ENCODE data around the gene CTDNEP1.

CTDNEP1 gene

GRCh38 chr17:7289256-7290032 is 37.9 kb upstream of the CTDNEP1 start:
- Histone ChIP-seq H3K4me3 (ENCODE audit: low read depth, low read length) (no peak overlapping the region), H3K27me3 (ENCODE audit: control insufficient read depth, insufficient read depth, low read length) (no peaks in the 10 kb centered on the region), H3K9me3 (ENCODE audit: control insufficient read depth, insufficient read depth, low read length) (no peaks in the 10 kb centered on the region), H3K9ac (ENCODE audit: low read depth, low read length) (no peak overlapping the region), H3K36me3 (ENCODE audit: control insufficient read depth, insufficient read depth, low read length) (peaks cover 24% of the 10 kb centered on the region), H3K4me1 (ENCODE audit: control insufficient read depth, insufficient read depth, low read length) (peaks cover 4% of the 10 kb centered on the region)

GRCh38 chr17:7285679-7286078 is 34.1 kb upstream of the CTDNEP1 start:
- Histone ChIP-seq H3K27me3 (ENCODE audit: control insufficient read depth, insufficient read depth, low read length) (peaks cover 5% of the 10 kb centered on the region), H3K9me3 (ENCODE audit: control insufficient read depth, insufficient read depth, low read length) (no peaks in the 10 kb centered on the region), H3K4me1 (ENCODE audit: control insufficient read depth, insufficient read depth, low read length) (no peaks in the 10 kb centered on the region), H3K36me3 (ENCODE audit: control insufficient read depth, insufficient read depth, low read length) (peaks cover 36% of the 10 kb centered on the region), H3K9ac (ENCODE audit: low read depth, low read length) (no peak overlapping the region), H3K4me3 (ENCODE audit: low read depth, low read length) (no peak overlapping the region)

- H3K27me3 ChIP-seq (ENCODE audit: control insufficient read depth, insufficient read depth, low read length), result peaks cover 5% of the 10 kb centered on the region
- H3K9ac ChIP-seq (ENCODE audit: low read depth, low read length), result no peak overlapping the region
- no peak overlapping the region for H3K4me3 ChIP-seq (ENCODE audit: low read depth, low read length)
- H3K4me1 ChIP-seq (ENCODE audit: control insufficient read depth, insufficient read depth, low read length), result peaks cover 5% of the 10 kb centered on the region
- H3K9me3 ChIP-seq (ENCODE audit: control insufficient read depth, insufficient read depth, low read length), result no peaks in the 10 kb centered on the region
- H3K36me3 ChIP-seq (ENCODE audit: control insufficient read depth, insufficient read depth, low read length), result peaks cover 36% of the 10 kb centered on the region
These were observed 33.4 kb upstream of the CTDNEP1 start for GRCh38 chr17:7284911-7285310.

GRCh38 chr17:7283471-7284216 is 32.1 kb upstream of the CTDNEP1 start:
- H3K4me3 ChIP-seq (ENCODE audit: low read depth, low read length), result no peak overlapping the region
- H3K9ac ChIP-seq (ENCODE audit: low read depth, low read length), result no peak overlapping the region
- H3K4me1 ChIP-seq (ENCODE audit: control insufficient read depth, insufficient read depth, low read length), result peaks cover 6% of the 10 kb centered on the region
- H3K9me3 ChIP-seq (ENCODE audit: control insufficient read depth, insufficient read depth, low read length), result no peaks in the 10 kb centered on the region
- peaks cover 5% of the 10 kb centered on the region for H3K27me3 ChIP-seq (ENCODE audit: control insufficient read depth, insufficient read depth, low read length)
- H3K36me3 ChIP-seq (ENCODE audit: control insufficient read depth, insufficient read depth, low read length), result peaks cover 36% of the 10 kb centered on the region

- peak overlapping the region; percentile 47 for H3K9ac ChIP-seq (ENCODE audit: low read depth, low read length)
These were observed 31.3 kb upstream of the CTDNEP1 start for GRCh38 chr17:7282752-7283321.

GRCh38 chr17:7281953-7282751 is 30.6 kb upstream of the CTDNEP1 start:
- no peaks in the 10 kb centered on the region for H3K9me3 ChIP-seq (ENCODE audit: control insufficient read depth, insufficient read depth, low read length)
- peak overlapping the region; percentile 60 for H3K9ac ChIP-seq (ENCODE audit: low read depth, low read length)
- H3K27me3 ChIP-seq (ENCODE audit: control insufficient read depth, insufficient read depth, low read length), result peaks cover 5% of the 10 kb centered on the region
- peaks cover 6% of the 10 kb centered on the region for H3K4me1 ChIP-seq (ENCODE audit: control insufficient read depth, insufficient read depth, low read length)
- peaks cover 33% of the 10 kb centered on the region for H3K36me3 ChIP-seq (ENCODE audit: control insufficient read depth, insufficient read depth, low read length)
- peak overlapping the region; percentile 84 for H3K4me3 ChIP-seq (ENCODE audit: low read depth, low read length)

More at GRCh38 chr17:7282752-7283321, 31.3 kb upstream of the CTDNEP1 start:
- H3K4me3 ChIP-seq (ENCODE audit: low read depth, low read length), result peak overlapping the region; percentile 84
- H3K36me3 ChIP-seq (ENCODE audit: control insufficient read depth, insufficient read depth, low read length), result peaks cover 36% of the 10 kb centered on the region
- peaks cover 6% of the 10 kb centered on the region for H3K4me1 ChIP-seq (ENCODE audit: control insufficient read depth, insufficient read depth, low read length)
- no peaks in the 10 kb centered on the region for H3K9me3 ChIP-seq (ENCODE audit: control insufficient read depth, insufficient read depth, low read length)
- H3K27me3 ChIP-seq (ENCODE audit: control insufficient read depth, insufficient read depth, low read length), result peaks cover 5% of the 10 kb centered on the region

GRCh38 chr17:7281074-7281952 is 29.8 kb upstream of the CTDNEP1 start, which contains the start of gene SLC2A4:
SLC2A4 (plus strand) TSS chr17:7281718; CDS start chr17:7281935, 217 bp downstream.
- peaks cover 28% of the 10 kb centered on the region for H3K36me3 ChIP-seq (ENCODE audit: control insufficient read depth, insufficient read depth, low read length)
- H3K9me3 ChIP-seq (ENCODE audit: control insufficient read depth, insufficient read depth, low read length), result no peaks in the 10 kb centered on the region
- peaks cover 5% of the 10 kb centered on the region for H3K27me3 ChIP-seq (ENCODE audit: control insufficient read depth, insufficient read depth, low read length)
- H3K4me3 ChIP-seq (ENCODE audit: low read depth, low read length), result peak within 1 kb of the TSS; percentile 84
- H3K9ac ChIP-seq (ENCODE audit: low read depth, low read length), result peak within 1 kb of the TSS; percentile 60
- H3K4me1 ChIP-seq (ENCODE audit: control insufficient read depth, insufficient read depth, low read length), result peaks cover 6% of the 10 kb centered on the region

- peaks cover 23% of the 10 kb centered on the region for H3K36me3 ChIP-seq (ENCODE audit: control insufficient read depth, insufficient read depth, low read length)
- peaks cover 5% of the 10 kb centered on the region for H3K27me3 ChIP-seq (ENCODE audit: control insufficient read depth, insufficient read depth, low read length)
- no peaks in the 10 kb centered on the region for H3K9me3 ChIP-seq (ENCODE audit: control insufficient read depth, insufficient read depth, low read length)
- peaks cover 6% of the 10 kb centered on the region for H3K4me1 ChIP-seq (ENCODE audit: control insufficient read depth, insufficient read depth, low read length)
- H3K4me3 ChIP-seq (ENCODE audit: low read depth, low read length), result peak overlapping the region; percentile 50
- peak overlapping the region; percentile 14 for H3K9ac ChIP-seq (ENCODE audit: low read depth, low read length)
These were observed 29.1 kb upstream of the CTDNEP1 start for GRCh38 chr17:7280519-7281073.

- Histone ChIP-seq H3K36me3 (ENCODE audit: control insufficient read depth, insufficient read depth, low read length) (peaks cover 12% of the 10 kb centered on the region), H3K9ac (ENCODE audit: low read depth, low read length) (no peak overlapping the region), H3K27me3 (ENCODE audit: control insufficient read depth, insufficient read depth, low read length) (peaks cover 5% of the 10 kb centered on the region), H3K4me3 (ENCODE audit: low read depth, low read length) (no peak overlapping the region), H3K4me1 (ENCODE audit: control insufficient read depth, insufficient read depth, low read length) (peaks cover 6% of the 10 kb centered on the region), H3K9me3 (ENCODE audit: control insufficient read depth, insufficient read depth, low read length) (no peaks in the 10 kb centered on the region)
These were observed 27.9 kb upstream of the CTDNEP1 start for GRCh38 chr17:7279448-7279847.

- no peak overlapping the region for H3K4me3 ChIP-seq (ENCODE audit: low read depth, low read length)
- H3K9me3 ChIP-seq (ENCODE audit: control insufficient read depth, insufficient read depth, low read length), result no peaks in the 10 kb centered on the region
- H3K4me1 ChIP-seq (ENCODE audit: control insufficient read depth, insufficient read depth, low read length), result peaks cover 9% of the 10 kb centered on the region
- H3K27me3 ChIP-seq (ENCODE audit: control insufficient read depth, insufficient read depth, low read length), result no peaks in the 10 kb centered on the region
- H3K36me3 ChIP-seq (ENCODE audit: control insufficient read depth, insufficient read depth, low read length), result no peaks in the 10 kb centered on the region
- H3K9ac ChIP-seq (ENCODE audit: low read depth, low read length), result no peak overlapping the region
These were observed 15.2 kb upstream of the CTDNEP1 start for GRCh38 chr17:7266784-7267183.
